Measurements from ENCODE around the gene ASCC1.

ASCC1 gene

DNA sequence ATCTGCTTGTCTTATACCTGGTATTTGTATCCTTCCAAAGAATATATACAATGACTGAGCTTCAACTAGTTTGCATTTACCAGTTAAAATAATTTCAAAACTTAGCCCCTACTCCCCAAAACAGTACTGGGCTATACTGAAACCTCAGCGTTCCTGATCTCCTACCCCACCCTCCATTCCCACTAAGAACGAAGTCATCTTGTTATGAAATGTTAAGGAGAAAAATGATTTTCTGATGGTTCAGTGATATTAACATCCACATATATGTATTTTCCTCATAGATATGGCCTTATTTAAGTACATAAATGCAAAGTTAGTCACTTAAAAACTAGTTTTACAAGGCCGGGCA is 29.1 kb downstream of the ASCC1 start:
- POLR2A ChIA-PET = interaction anchor here (0.7 kb wide), 1 partner anchor 92 kb away, joined by 5 read pairs; no protein-coding TSS in a partner anchor

DNA sequence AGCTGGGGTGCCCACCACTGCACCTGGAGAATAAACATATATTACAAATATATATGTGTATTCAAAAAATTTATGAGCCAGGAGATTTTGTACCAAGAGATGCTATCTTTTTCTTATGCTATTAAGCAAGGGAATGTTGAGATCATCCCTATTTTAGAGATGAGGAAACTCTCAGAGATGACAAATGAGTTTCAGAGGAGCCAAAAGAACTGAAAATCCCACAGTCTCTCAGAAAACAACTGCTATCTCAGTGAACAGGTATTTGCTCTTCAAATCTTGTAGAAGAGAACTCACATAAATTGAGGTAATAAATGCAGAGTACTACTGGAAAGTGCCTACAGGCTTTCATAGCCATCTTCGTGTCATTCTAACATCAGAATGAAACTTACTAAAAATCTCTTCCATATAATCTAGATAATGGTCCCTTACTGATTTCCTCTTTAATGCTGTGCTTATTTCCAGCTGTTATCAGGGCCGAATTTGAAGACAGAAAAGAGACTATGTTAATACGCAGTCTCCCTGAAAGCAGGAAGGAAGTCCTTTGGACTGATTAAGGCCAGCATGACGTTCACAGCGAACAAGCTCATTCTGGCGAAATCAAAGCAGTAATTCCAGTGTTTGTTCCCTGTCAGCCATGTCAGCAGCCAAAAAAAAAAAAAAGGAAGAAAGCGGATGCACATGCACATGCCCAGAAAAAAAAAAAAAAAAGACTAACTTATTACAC is 29.7 kb downstream of the ASCC1 start:
- CTCF ChIA-PET = interaction anchor here (1.7 kb wide), 1 partner anchor 12 kb away, joined by 7 read pairs; no protein-coding TSS in a partner anchor
- TF ChIP-seq, protein P1, sequence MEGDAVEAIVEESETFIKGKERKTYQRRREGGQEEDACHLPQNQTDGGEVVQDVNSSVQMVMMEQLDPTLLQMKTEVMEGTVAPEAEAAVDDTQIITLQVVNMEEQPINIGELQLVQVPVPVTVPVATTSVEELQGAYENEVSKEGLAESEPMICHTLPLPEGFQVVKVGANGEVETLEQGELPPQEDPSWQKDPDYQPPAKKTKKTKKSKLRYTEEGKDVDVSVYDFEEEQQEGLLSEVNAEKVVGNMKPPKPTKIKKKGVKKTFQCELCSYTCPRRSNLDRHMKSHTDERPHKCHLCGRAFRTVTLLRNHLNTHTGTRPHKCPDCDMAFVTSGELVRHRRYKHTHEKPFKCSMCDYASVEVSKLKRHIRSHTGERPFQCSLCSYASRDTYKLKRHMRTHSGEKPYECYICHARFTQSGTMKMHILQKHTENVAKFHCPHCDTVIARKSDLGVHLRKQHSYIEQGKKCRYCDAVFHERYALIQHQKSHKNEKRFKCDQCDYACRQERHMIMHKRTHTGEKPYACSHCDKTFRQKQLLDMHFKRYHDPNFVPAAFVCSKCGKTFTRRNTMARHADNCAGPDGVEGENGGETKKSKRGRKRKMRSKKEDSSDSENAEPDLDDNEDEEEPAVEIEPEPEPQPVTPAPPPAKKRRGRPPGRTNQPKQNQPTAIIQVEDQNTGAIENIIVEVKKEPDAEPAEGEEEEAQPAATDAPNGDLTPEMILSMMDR (IDR thresholded peaks at IDR 0.05; ENCODE audit: control extremely low read depth, extremely low read depth, low read depth, missing control alignments) = no peak
- DNase-seq (ENCODE audit: extremely low spot score) = no peak
- POLR2A ChIA-PET = interaction anchor here (0.7 kb wide), 1 partner anchor 91 kb away, joined by 5 read pairs; no protein-coding TSS in a partner anchor

More for the DNA sequence above, 29.1 kb downstream of the ASCC1 start:
- CTCF ChIA-PET = no interaction called here
- TF ChIP-seq, protein P1 (IDR thresholded peaks at IDR 0.05; ENCODE audit: control extremely low read depth, extremely low read depth, low read depth, missing control alignments) = no peak
- DNase-seq (ENCODE audit: extremely low spot score) = no peak

DNA sequence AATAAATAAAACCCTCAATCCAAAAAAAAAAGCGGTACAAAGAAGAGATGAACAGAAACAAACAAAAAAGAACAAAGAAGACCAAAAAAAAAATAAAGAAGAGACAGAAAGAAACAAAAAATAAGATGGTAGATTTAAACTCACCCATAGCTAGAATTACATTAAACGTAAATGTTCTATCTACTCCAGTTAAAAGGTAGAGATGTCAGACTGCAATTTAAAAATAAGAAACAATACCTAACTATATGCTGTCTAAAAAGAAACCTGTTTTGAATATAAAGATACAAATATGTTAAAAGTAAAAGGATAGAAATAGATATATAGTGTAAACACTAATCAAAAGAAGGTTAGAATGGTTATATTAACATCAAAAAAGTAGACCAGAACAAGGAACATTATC is 31.9 kb downstream of the ASCC1 start:
- ChIA-PET CTCF (interaction anchor here (1.1 kb wide), 1 partner anchor 10 kb away, joined by 3 read pairs; no protein-coding TSS in a partner anchor), POLR2A (no interaction called here)
- TF ChIP-seq, protein P1 (IDR thresholded peaks at IDR 0.05; ENCODE audit: control extremely low read depth, extremely low read depth, low read depth, missing control alignments) = no peak
- no peak for DNase-seq (ENCODE audit: extremely low spot score)

DNA sequence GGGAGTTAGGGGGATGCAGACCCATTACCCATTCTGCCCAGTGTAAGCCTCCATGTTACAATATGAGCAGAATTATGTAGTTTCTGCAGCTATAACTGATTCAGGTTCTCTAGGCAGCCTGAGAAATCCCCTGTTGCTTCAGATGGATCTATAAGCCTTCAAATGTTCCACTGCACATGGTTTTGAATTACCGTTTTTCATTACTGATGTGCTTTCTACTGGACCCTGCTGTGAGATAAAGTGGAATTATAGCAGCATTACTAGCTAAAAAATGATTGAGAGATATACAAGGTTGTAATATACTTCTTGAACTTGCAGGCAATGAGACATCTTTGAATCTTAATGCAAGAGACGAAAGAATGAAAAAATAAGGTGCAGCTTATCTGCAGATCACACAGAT is 38.6 kb downstream of the ASCC1 start:
- CTCF ChIA-PET = interaction anchor here (1.5 kb wide), 1 partner anchor 42 kb away, joined by 3 read pairs; no protein-coding TSS in a partner anchor
- TF ChIP-seq, protein P1 (IDR thresholded peaks at IDR 0.05; ENCODE audit: control extremely low read depth, extremely low read depth, low read depth, missing control alignments) = no peak
- DNase-seq (ENCODE audit: extremely low spot score) = no peak

DNA sequence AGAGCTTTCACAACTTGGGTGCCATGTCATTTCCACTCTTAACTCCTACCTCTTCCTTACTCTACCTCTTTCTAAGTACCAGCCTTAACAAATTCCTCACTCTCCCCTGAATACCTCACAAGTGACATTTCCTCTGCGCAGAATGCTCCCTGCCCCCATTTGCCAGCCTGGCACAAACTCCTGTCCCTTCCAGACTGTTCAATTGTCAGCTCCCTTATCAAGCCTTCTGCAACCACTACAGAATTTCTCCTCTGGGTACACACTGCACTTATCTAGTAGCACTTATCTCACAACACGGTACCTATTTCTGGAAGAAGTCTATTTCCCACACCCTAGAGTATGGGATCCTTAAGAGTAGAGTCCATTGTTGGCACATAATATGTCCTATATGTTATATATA is 39.4 kb downstream of the ASCC1 start:
- POLR2A ChIA-PET = no interaction called here
- no peak for DNase-seq (ENCODE audit: extremely low spot score)
- TF ChIP-seq, protein P1 (IDR thresholded peaks at IDR 0.05; ENCODE audit: control extremely low read depth, extremely low read depth, low read depth, missing control alignments) = no peak
- CTCF ChIA-PET = interaction anchor here (1.5 kb wide), 1 partner anchor 41 kb away, joined by 3 read pairs; no protein-coding TSS in a partner anchor

More for the DNA sequence above, 38.6 kb downstream of the ASCC1 start:
- POLR2A ChIA-PET = no interaction called here

DNA sequence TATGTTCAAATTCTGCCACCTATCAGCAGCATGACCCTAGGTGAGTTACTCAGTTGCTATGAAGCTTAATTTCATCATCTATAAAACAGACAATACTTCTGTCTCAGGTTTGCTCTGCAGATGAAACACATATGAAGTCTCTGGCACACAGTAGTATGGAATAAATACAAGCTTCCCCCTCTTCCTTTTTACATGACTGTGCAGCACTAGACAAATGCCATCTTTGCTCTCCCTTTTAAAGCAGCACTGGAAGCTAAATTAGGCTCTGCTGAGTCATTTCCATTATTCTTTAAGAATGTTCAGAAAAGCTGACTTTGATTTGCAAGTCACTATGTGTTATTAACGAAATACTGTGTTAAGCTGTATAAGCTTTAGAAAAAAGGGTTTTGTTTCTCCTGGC is 40.9 kb downstream of the ASCC1 start:
- ChIA-PET CTCF (interaction anchor here (1.0 to 2.2 kb wide), 6 partner anchors 10 to 47 kb away, joined by 3 to 9 read pairs (median 4); no protein-coding TSS in a partner anchor), POLR2A (interaction anchor here (0.6 kb wide), 2 partner anchors 120 to 311 kb away, joined by 3 to 8 read pairs; no protein-coding TSS in a partner anchor)
- TF ChIP-seq, protein P1 (IDR thresholded peaks at IDR 0.05; ENCODE audit: control extremely low read depth, extremely low read depth, low read depth, missing control alignments) = no peak
- no peak for DNase-seq (ENCODE audit: extremely low spot score)

All from GM10248 (cell line).